Pancreas (tissue), 10 donors: ENCODE measurements around the gene RIPOR2. TPM values are rescaled to one million over a fixed set of nuclear protein-coding genes. Genes with fewer than 3 reads are reported as not detected.
"Not testable (repeated sequence)": the region's sequence is repeated elsewhere in the genome, so short reads cannot be mapped to it uniquely, and the experiment has no call there.

ENCODE experiments used
- ATAC-seq, 4 donors: fragments of 200-7000 bp; cut with Tn5 transposase; one replicate each; pipeline versions ENCODE4 v1.8.0 to v1.9.1; 2020; ENCODE audit warnings: mild to moderate bottlenecking in 4 of 4, moderate library complexity in 4 of 4
- DNase-seq, 6 donors: peaks; one replicate each; pipeline ENCODE4 v3.0.0-alpha.2; 2020
- FAIRE-seq: peaks from 2 replicates; lab custom pipeline; 2012; peaks lifted over from hg19 to GRCh38; lab: Jason Lieb, UNC
- H3K27ac ChIP-seq, 4 donors: fragments of 200-600 bp; sonication (generic); 1 replicate in 3 of 4; 2 replicates in 1 of 4; pipeline versions ENCODE4 v1.5.0 to v1.8.0; 2020
- H3K27me3 ChIP-seq, 4 donors: fragments of 200-600 bp; one replicate each; pipeline ENCODE4 v1.8.0; 2021
- H3K36me3 ChIP-seq, 3 donors: fragments of 200-600 bp; sonication (generic) in 1 of 3; one replicate each; pipeline versions ENCODE4 v1.5.0 to v1.8.0; 2020 to 2021
- H3K4me1 ChIP-seq, 3 donors: fragments of 200-600 bp; one replicate each; pipeline ENCODE4 v1.8.0; 2021
- H3K4me3 ChIP-seq, 4 donors: fragments of 200-600 bp; sonication (generic) in 2 of 4; one replicate each; pipeline versions ENCODE4 v1.5.0 to v1.8.0; 2020 to 2021
- H3K9me3 ChIP-seq, 4 donors: fragments of 200-600 bp; one replicate each; pipeline ENCODE4 v1.8.0; 2021
- CTCF ChIP-seq, 4 donors: fragments of 200-600 bp; sonication (generic) in 3 of 4; IDR thresholded peaks; one replicate each; pipeline versions ENCODE4 v1.5.0 to v1.8.0; 2021; ENCODE audit warnings: antibody characterized with exemption in 4 of 4
- WGBS, 2 donors: extraction: QIAGEN DNeasy Blood & Tissue Kit; methylation state at CpG; one replicate each; pipeline ENCODE4 v1.1.7; 2013; 5-methylcytosine and 5-hydroxymethylcytosine counted together
- intact Hi-C, 3 donors: fragments of 100-400 bp; cut with DNase I; formaldehyde crosslinking; loops; one replicate each; pipeline versions ENCODE4 v1.11.1 to v1.14.2; 2022
- polyA plus RNA-seq, 2 donors: library from polyadenylated mRNA; stranded (reverse); fragments of 200-250 nt; gene quantifications; one replicate each; pipeline ENCODE4 v1.2.3, GENCODE V29; 2013
- total RNA-seq, 6 donors: library from RNA; stranded (reverse); fragmentation: NEBNext Ultra II Directional in 4 of 6; extraction: Animal tissue kit (Norgen Biotek cat#: 25700) in 4 of 6; gene quantifications; one replicate each; pipeline versions ENCODE4 v1.2.1 to v1.2.4, GENCODE V29; 2021 to 2023
- donor health status: healthy with polysubstance abuse.
- donor health status: DM: no; HTN: no; CAD: no; lungs with moderate emphysema.
- donor health status: DM: no; HTN: no; CAD: no.
- donor health status: control.
- donor health status: control.
- donor health status: Bipolar disorder and iron deficiency.
- donor health status: DM: yes; HTN: yes; CAD: no.
- donor health status: DM: no; HTN: no; CAD: no.
- donor health status: DM: no; HTN: no; CAD: no.
- donor health status: DM: yes; HTN: yes; CAD: no.

RIPOR2 gene
- total and polyA plus RNA-seq, 8 donors = 0.28 to 3.7 (median 1.00) TPM

- Histone ChIP-seq H3K9me3 (no peaks in the 10 kb centered on the region), H3K4me1 (peaks cover 8 to 12% (median 10%) of the 10 kb centered on the region in 3 donors), H3K27me3 (no peaks in the 10 kb centered on the region), H3K4me3 (peak overlapping the region in 1 of 4 donors; percentile 7), H3K27ac (peak overlapping the region in 2 of 4 donors; percentile 50 to 62), H3K36me3 (no peaks in the 10 kb centered on the region)
- intact Hi-C loops = loop anchor here in 2 of 3 donors (5.0 to 10.0 kb wide), 2 partner anchors 182 to 185 kb away; no protein-coding TSS in a partner anchor
- no peak for DNase-seq
- TF ChIP-seq CTCF (IDR thresholded peaks at IDR 0.05) = peak in 3 of 4 donors; percentile 14 to 32 (median 30)
- FAIRE-seq = peak; percentile 54
- WGBS, 2 donors = 23 to 25% methylated on average over 9 of the region's 9 CpGs
- ATAC-seq = peak; percentile 82 to 91 (median 90)
Observed at GRCh38 chr6:24766680-24767462, 168.9 kb downstream of the RIPOR2 start.

GRCh38 chr6:24765968-24766367 lies 169.8 kb downstream of the RIPOR2 start:
- H3K36me3 ChIP-seq, ATAC-seq, H3K4me3 ChIP-seq, H3K27me3 ChIP-seq, H3K9me3 ChIP-seq, FAIRE-seq: not testable (repeated sequence)
- Histone ChIP-seq H3K27ac (peak overlapping the region in 3 of 4 donors; percentile 15 to 51 (median 28)), H3K4me1 (peaks cover 8 to 12% (median 10%) of the 10 kb centered on the region in 3 donors)
- intact Hi-C loops = loop anchor here in 2 of 3 donors (5.0 to 10.0 kb wide), 2 partner anchors 181 to 184 kb away; no protein-coding TSS in a partner anchor
- DNase-seq = peak in 1 of 6 donors; percentile 61
- 82 to 94% methylated on average over 12 to 23 of the region's 26 CpGs for WGBS, 2 donors

- H3K27me3 ChIP-seq, H3K4me3 ChIP-seq, FAIRE-seq, H3K9me3 ChIP-seq, DNase-seq, H3K36me3 ChIP-seq, ATAC-seq, H3K27ac ChIP-seq: not testable (repeated sequence)
- intact Hi-C loops = loop anchor here in 2 of 3 donors (5.0 to 10.0 kb wide), 2 partner anchors 180 to 183 kb away; no protein-coding TSS in a partner anchor
- 84% methylated on average over 20 of the region's 20 CpGs for WGBS, 2 donors
- peaks cover 8 to 12% (median 10%) of the 10 kb centered on the region in 3 donors for H3K4me1 ChIP-seq
Observed at GRCh38 chr6:24764833-24765828, 170.6 kb downstream of the RIPOR2 start.

- 10 to 12% methylated on average over 3 of the region's 3 CpGs for WGBS, 2 donors
- Histone ChIP-seq H3K27me3 (no peaks in the 10 kb centered on the region), H3K36me3 (no peaks in the 10 kb centered on the region), H3K27ac (peak overlapping the region in 1 of 4 donors; percentile 1), H3K9me3 (no peaks in the 10 kb centered on the region), H3K4me3 (no peak overlapping the region), H3K4me1 (peaks cover 8 to 12% (median 10%) of the 10 kb centered on the region in 3 donors)
- FAIRE-seq (no peak), ATAC-seq (peak in 3 of 4 donors; percentile 47 to 83 (median 74)), DNase-seq (peak in 2 of 6 donors; percentile 44 to 52)
- intact Hi-C loops = loop anchor here in 1 of 3 donors (10.0 kb wide), 1 partner anchor 179 kb away; no protein-coding TSS in a partner anchor
- no peak for TF ChIP-seq CTCF (IDR thresholded peaks at IDR 0.05)
Observed at GRCh38 chr6:24763578-24763977, 172.2 kb downstream of the RIPOR2 start.

- ATAC-seq (no peak), FAIRE-seq (no peak), DNase-seq (no peak)
- Histone ChIP-seq H3K36me3 (no peaks in the 10 kb centered on the region), H3K9me3 (no peaks in the 10 kb centered on the region), H3K4me3 (no peak overlapping the region), H3K27ac (no peak overlapping the region), H3K4me1 (peaks cover 8 to 12% (median 10%) of the 10 kb centered on the region in 3 donors), H3K27me3 (no peaks in the 10 kb centered on the region)
- intact Hi-C loops = loop anchor here in 1 of 3 donors (10.0 kb wide), 1 partner anchor 177 kb away; no protein-coding TSS in a partner anchor
- TF ChIP-seq CTCF (IDR thresholded peaks at IDR 0.05) = no peak
Observed at GRCh38 chr6:24761851-24762250, 173.9 kb downstream of the RIPOR2 start.
